C4-2B (cell line): ENCODE data around the gene GUF1.
"Not testable (repeated sequence)": the region's sequence is repeated elsewhere in the genome, so short reads cannot be mapped to it uniquely, and the experiment has no call there.

Source experiments
- H3K27ac ChIP-seq: fragments of 450-650 bp; 2 replicates; pipeline ENCODE4 v1.5.1; 2017
- ZFX ChIP-seq: fragments of 450-650 bp; IDR thresholded peaks from 2 replicates; pipeline ENCODE4 v1.6.1; 2017
- TF ChIP-seq, protein P1 (sequence below): fragments of 450-650 bp; conservative IDR thresholded peaks from 2 replicates; pipeline ENCODE4 v1.5.1; 2017; ENCODE audit warnings: mild to moderate bottlenecking

The GUF1 gene

DNA sequence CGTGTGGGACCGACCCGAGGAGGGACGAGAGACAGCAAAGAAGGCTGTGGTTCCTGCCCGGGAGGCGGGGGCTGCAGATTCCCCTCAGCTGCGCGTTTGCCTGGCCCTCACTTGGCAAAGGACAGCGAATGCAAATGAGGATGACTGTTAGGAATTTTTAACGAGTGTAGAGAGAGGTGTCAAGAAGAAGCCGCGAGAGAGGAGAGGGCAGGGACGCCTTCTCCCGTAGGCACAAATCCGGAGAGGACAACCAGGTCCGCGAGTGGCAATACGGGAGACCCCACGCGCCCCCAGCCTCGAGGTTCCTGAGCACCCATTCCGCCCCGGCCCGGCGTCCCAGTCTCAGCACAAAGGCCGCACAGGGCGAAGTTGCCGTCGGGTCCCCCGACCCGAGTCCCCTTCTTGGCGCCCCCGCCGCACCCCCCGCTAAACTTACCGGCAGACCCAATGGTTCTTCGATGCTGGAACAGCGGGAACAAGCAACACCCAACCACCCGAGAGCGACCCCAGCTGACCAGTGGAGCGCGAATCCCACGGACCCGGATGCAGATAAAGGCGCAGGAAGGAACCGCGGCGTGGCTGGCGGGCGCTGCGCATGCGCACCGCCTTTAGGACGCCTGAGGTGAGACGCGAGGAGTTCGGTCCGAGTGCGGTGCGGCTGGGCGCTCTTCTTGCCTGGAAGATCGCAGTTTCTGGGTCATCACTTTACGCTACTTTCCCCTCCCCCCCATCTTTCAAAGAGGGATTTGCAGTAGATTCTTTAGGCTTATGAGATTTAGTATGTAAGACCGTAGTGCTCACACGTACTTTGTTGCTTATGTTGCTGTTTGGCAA, 48.0 kb downstream of the GUF1 start, which contains the start of gene GNPDA2:
Gene GNPDA2, minus strand, starts transcription at position 519 of the 834 bp plus-strand sequence. CDS start 4,349 bp downstream, outside the sequence.
- TF ChIP-seq, protein P1, sequence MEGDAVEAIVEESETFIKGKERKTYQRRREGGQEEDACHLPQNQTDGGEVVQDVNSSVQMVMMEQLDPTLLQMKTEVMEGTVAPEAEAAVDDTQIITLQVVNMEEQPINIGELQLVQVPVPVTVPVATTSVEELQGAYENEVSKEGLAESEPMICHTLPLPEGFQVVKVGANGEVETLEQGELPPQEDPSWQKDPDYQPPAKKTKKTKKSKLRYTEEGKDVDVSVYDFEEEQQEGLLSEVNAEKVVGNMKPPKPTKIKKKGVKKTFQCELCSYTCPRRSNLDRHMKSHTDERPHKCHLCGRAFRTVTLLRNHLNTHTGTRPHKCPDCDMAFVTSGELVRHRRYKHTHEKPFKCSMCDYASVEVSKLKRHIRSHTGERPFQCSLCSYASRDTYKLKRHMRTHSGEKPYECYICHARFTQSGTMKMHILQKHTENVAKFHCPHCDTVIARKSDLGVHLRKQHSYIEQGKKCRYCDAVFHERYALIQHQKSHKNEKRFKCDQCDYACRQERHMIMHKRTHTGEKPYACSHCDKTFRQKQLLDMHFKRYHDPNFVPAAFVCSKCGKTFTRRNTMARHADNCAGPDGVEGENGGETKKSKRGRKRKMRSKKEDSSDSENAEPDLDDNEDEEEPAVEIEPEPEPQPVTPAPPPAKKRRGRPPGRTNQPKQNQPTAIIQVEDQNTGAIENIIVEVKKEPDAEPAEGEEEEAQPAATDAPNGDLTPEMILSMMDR = peak; percentile 15; the same call in 1 of the 2 replicates
- TF ChIP-seq ZFX = peak; percentile 34; the same call in 1 of the 2 replicates
- peak within 1 kb of the TSS; percentile 84 for H3K27ac ChIP-seq

DNA sequence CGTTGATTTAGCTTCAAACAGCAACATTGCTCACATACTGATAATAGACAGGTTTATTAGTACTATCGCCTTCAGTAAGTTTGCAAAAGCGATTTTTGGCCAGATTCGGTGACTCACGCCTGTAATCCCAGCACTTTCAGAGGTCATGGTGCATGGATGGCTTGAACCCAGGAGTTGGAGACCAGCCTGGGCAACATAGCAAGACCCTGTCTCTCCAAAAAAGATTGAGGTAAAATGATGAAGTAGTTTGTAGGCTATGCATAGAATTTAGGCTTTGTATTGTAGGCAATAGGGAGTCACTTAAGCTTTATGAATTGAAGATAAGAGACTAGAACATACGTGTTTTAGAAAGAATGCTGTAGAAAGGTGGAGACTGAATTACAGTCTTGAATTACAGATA, 49.3 kb downstream of the GUF1 start:
- no peak overlapping the region for H3K27ac ChIP-seq
- TF ChIP-seq, protein P1 = no peak
- no peak for TF ChIP-seq ZFX

DNA sequence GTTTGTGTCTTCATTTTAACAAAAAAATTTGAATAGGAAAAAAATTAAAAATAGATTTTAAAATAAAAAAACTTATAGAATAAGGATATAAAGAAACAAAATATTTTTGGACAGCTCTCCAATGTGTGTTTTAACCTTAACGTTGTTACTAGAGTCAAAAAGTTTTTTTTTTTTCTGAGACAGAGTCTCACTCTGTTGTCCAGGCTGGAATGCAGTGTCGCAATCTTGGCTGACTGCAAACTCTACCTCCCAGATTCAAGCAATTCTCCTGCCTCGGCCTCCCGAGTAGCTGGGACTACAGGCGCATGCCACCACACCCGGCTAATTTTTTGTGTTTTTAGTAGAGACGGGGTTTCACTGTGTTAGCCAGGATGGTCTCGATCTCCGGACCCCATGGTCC, 50.5 kb downstream of the GUF1 start:
- H3K27ac ChIP-seq = not testable (repeated sequence)

DNA sequence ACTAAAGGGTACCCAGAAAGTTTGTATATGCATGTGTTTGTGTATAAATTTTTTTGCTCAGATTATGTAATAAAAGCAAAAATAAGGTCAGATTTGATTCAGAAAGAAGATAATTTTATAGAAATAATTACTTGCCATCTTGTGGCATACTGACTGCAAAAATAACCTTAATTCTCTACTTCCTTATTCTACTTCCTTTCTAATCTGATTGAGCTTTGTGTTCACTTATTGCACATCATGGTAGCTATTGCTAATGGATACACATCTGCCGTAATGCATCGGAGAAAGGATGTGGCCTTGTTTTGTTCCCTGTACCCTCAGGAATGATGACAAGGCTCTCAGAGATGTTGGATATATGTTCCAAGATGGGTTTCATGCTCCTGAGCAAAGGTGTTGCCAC, 58.7 kb downstream of the GUF1 start:
- no peak overlapping the region for H3K27ac ChIP-seq
- no peak for TF ChIP-seq ZFX

DNA sequence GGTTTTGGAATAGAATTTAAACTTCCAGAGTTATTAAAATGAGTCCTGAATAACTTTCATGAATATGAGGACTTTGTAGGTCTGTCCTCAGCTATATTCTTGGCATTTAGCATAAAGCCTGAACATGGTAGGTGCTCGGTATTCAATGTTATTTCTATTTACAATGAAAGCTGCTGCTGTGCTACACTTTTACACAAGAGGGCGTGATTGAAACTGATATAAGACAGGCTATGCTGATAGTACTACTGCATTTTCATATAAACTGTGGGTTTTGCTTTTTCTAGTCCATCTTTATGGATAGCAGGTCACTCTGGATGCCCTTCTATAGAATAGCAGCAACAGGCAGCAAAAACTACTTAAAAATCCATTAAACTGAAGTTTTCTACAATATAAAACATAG, 60.4 kb downstream of the GUF1 start:
- TF ChIP-seq, protein P1 = no peak
- TF ChIP-seq ZFX = no peak
- H3K27ac ChIP-seq = no peak overlapping the region

DNA sequence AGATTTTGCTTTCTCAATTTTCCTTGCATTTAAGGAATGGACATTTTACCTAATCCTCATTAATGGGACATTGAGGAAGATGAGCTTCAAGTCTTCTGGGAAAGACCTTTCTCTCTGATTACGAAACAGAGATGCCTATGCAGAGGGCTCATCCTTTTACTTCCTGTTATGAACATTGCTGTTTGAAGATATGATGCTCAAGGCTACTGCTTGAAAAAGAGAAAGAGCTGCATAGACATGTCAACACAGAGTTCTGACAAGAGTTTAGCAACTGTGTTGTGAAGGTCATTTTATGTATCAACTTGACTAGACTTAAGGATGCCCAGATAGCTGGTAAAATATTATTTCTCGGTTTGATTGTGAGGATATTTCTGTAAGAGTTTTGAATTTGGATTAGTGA, 62.0 kb downstream of the GUF1 start:
- no peak overlapping the region for H3K27ac ChIP-seq
- TF ChIP-seq ZFX = no peak
- TF ChIP-seq, protein P1 = no peak
